RCC 7860 (cell line): ENCODE data around the gene PLPP2.
"Not testable (repeated sequence)": the region's sequence is repeated elsewhere in the genome, so short reads cannot be mapped to it uniquely, and the experiment has no call there.

Experiments
- DNase-seq: peaks from one replicate; pipeline ENCODE4 v3.0.0-alpha.2; 2015; ENCODE audit warnings: low spot score
- FAIRE-seq: peaks from 2 replicates; lab custom pipeline; 2012; peaks lifted over from hg19 to GRCh38; lab: Jason Lieb, UNC

The PLPP2 gene

DNA sequence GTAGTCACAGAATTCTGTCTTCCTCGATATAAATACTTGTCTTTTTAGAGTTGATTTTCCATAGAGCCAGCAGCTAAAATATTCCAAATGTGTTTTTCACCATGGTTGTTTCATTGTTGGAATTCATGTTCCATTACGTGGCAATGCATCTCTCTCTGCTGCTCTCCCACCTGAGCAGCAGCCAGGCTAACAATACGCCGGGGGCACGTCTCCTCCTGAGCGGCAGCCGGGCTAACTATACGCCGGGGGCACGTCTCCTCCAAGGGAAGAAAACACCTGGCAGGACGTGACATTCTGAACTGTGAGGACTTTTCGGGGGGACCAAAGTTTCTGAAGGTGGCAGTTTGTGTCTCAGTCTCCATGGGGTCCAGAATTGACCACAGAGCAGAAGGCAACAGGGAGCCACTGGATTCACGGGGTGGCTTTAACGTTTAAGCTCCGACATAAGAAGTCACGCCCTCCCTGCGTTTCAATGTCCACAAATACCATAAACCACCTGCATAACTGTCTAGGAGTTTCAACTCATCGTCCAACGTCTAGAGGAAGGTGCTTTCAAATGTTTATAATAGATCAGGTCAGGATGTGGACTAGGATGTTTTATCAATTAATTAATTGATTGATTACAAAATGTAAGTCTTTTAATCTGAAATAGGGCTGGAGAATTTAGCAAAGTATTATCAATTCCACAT is 15.1 kb downstream of the PLPP2 start:
- DNase-seq (no peak), FAIRE-seq (no peak)

DNA sequence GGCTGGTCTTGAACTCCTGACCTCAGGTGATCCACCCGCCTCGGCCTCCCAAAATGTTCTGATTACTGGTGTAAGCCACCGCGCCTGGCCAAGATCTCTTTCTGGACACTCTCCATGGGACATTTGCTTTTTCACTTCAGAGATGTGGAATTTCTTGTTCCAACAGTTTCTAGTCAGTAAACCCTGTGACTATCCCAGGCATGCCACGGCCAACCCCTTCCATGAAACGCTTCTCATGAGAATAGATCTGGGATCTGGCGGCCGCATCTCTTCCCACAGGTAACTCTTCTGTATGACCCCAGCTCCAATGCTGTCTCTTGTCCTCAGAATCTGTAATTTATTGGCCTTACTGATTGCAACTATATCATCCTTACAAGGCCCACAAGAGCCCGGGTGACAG is 16.2 kb downstream of the PLPP2 start:
- no peak for FAIRE-seq
- no peak for DNase-seq

DNA sequence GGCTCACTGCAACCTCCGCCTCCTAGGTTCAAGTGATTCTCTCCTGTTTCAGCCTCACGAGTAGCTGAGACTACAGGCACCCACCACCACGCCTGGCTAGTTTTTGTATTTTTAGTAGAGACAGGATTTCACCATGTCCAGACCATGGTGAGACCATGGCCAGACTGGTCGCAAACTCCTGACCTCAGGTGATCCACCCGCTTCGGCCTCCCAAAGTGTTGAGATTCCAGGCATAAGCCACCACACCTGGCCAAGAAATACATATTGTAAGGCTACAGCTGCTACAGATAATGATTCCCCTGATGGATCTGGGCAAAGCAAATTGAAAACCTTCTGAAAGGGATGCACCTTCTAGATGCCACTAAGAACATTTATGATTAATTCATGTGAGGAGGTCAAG is 17.8 kb downstream of the PLPP2 start:
- no peak for FAIRE-seq
- no peak for DNase-seq

DNA sequence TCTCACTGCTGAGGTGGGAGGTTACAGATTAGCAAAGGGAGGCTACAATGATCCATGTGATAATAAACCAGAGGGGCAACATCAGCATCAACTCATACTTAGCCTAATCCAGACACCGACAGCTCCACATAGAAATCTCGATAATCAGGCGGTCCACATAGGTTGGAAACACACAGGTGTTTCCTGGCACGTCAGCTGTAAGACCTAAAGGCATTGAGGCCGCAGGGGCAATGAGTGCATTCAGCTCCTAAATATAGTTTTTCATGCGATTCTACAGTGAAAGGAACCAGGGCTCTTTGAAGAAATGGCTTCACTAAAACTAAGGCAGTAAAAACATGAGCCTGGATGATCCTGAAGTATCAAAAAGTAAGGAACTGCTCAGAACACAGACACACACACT is 19.3 kb downstream of the PLPP2 start:
- no peak for FAIRE-seq

DNA sequence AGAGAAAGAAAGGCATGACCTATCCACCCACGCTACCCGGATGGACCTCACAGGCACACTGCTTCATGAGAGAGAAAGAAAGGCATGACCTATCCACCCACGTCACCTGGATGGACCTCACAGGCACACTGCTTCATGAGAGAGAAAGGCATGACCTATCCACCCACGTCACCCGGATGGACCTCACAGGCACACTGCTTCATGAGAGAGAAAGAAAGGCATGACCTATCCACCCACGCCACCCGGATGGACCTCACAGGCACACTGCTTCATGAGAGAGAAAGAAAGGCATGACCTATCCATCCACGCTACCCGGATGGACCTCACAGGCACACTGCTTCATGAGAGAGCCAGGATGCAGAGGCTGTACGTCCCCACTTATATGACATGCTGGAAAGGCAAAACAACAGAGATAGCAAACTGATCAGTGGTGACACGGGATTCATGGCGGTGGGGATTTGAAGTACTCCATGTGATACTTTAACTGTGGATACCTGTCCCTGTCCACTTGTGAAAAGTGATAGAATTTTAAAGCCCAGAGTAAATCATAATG is 20.4 kb downstream of the PLPP2 start:
- not testable (repeated sequence) for DNase-seq, FAIRE-seq

More for the DNA sequence above, 19.3 kb downstream of the PLPP2 start:
- no peak for DNase-seq

DNA sequence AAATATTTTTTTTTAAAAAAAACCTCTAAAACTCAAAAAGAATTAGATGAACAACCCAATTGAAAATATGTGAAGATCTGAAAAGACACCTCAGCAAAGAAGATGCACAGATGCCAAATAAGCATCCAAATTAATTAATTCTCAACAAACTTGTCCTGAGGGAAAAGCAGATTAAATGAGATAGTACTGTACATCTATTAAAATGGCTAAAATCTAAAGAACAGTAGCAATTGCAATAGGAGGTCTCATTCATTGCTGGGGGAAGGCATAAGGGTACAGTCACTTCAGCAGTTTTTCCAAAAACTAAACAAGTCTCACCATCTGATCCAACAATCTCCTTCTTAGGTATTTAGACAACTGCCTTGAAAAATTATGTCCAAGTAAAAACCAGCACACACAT is 22.0 kb downstream of the PLPP2 start:
- FAIRE-seq: no peak
- DNase-seq: no peak

DNA sequence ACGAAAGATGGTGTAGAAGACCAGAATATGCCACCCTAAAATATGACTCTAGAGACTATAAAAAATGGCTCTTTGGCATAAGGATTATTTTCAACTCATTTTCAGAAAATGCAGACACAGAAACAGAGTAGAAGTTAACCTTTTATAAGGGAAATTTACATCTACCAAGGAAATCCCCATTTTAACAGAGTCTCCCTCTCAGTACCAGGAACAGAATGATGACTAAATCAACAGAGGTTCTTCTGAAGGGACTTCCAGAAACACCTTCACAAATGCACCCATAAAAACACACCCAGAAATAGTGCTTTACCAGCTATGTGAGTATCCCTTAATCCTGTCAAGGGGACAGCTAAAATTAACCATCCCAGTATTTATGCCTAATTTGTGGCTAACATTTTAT is 29.1 kb downstream of the PLPP2 start:
- FAIRE-seq (no peak), DNase-seq (no peak)

DNA sequence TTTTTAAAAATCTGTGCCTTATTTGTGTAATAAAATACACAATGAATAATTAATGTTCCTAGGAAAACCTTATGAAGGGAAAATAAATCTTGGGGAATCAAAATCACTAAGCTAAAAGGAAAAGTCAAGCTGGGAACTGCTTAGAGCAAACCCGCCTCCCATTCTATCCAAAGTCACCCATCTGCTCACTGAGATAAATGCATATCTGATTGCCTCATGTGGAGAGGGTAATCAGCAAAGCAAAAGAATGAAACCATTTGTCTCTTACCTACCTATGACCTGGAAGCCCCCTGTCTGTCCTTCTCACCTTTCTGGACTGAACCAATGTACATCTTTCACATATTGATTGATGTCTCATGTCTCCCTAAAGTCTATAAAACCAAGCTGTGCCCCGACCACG is 34.4 kb downstream of the PLPP2 start:
- FAIRE-seq, DNase-seq: not testable (repeated sequence)

DNA sequence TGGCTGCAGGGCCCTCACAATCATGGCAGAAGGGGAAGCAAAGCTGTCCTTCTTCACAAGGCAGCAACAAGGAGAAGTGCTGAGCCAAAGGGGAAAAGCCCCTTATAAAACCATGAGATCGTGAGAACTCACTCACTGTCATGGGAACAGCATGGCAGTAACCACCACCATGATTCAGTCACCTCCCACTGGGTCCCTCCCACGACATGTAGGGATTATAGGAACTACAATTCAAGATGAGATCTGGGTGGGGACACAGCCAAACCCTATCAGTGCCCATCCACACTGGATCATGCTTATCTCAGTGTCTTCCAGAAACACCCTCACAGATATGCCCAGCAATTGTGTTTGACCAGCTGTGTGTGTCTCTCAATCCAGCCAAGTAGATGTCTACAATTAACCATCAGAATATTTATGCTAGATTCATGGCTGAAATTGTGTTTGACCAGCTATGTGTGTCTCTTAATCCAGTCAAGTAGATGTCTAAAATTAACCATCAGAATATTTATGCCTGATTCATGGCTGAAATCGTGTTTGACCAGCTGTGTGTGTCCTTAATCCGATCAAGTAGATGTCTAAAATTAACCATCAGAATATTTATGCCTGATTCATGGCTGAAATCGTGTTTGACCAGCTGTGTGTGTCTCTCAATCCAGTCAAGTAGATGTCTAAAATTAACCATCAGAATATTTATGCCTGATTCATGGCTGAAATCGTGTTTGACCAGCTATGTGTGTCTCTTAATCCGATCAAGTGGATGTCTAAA is 38.6 kb downstream of the PLPP2 start:
- DNase-seq, FAIRE-seq: not testable (repeated sequence)

DNA sequence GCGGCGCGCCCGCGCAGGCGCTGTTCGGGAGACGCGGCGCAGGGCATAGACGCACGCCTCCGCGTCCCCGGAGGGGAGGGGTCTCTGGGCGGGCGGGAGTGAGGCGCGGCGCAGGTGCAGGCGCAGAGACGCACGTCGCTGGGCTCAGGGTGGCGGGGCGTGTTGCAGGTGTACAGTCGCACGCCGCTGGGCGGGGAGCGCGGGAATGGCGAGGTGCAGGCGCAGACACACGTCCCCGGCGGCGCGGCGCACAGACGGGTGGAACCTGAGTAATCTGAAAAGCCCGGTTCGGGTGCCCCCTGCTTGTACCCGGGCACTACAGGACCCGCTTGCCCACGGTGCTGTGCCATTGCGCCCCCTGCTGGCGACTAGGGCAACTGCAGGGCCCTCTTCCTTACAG is 44.7 kb downstream of the PLPP2 start:
- DNase-seq: no peak
- FAIRE-seq: no peak

DNA sequence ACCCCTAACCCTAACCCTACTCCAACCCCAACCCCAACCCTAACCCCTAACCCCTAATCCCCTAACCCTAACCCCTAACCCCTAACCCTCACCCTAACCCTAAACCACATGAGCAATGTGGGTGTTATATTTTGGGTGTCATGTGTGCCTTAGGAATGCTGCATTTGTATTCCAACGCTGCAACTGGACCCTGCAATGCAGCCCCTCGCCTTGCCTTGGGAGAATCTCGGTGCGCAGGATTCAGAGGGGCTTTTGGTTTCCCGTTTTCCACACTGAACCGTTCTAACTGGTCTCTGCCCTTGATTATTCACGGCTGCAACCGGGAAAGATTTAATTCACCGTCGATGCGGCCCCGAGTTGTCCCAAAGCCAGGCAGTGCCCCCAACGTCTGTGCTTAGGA is 45.3 kb downstream of the PLPP2 start:
- not testable (repeated sequence) for DNase-seq, FAIRE-seq

DNA sequence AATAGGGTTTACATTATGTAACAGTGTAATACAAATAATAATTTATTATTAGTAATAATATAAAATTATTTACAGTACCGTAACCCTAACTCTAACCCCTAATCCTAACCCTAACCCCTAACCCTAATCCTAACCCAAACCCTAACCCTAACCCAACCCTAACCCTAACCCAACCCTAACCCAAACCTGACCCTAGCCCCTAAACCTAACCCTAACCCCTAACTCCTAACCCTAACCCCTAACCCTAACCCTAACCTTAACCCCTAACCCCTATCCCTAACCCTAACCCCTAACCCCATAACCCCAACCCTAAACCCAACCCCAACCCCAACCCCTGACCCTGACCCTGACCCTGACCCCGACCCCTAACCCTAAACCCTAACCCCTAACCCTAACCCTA is 45.7 kb downstream of the PLPP2 start:
- DNase-seq: no peak
- FAIRE-seq: no peak
